Activated B cell treated with CpG ODN at 0.5 μM for 24 hours (primary cell): ENCODE data around the gene FANCI. TPM values are rescaled to one million over a fixed set of nuclear protein-coding genes. Genes with fewer than 3 reads are reported as not detected.

Experiments used
- ATAC-seq: fragments of 200-7000 bp; cut with Tn5 transposase; one replicate; pipeline ENCODE4 v1.10.0; 2021; ENCODE audit warnings: low read depth, mild to moderate bottlenecking, moderate library complexity
- CTCF ChIA-PET: fragments of 350-600 bp; sonication (Branson Sonifier 250); formaldehyde crosslinking; loops from one replicate; lab custom pipeline; 2021; ENCODE audit warnings: antibody characterized with exemption; lab: Charles Lee
- POLR2A ChIA-PET: fragments of 350-600 bp; sonication (Branson Sonifier 250); formaldehyde crosslinking; loops from one replicate; lab custom pipeline; 2021; ENCODE audit warnings: antibody characterized with exemption; lab: Charles Lee
- DNase-seq: peaks from one replicate; pipeline ENCODE4 v3.0.0; 2022
- H3K27ac Mint-ChIP-seq: one replicate; pipeline ENCODE4 v1.8.0; 2020; ENCODE audit warnings: mixed read lengths
- H3K27me3 Mint-ChIP-seq: one replicate; pipeline ENCODE4 v1.8.0; 2021; ENCODE audit warnings: mixed read lengths
- H3K36me3 Mint-ChIP-seq: one replicate; pipeline ENCODE4 v1.8.0; 2021; ENCODE audit warnings: low read depth, mixed read lengths
- H3K4me1 Mint-ChIP-seq: one replicate; pipeline ENCODE4 v1.8.0; 2021; ENCODE audit warnings: mixed read lengths
- H3K4me3 Mint-ChIP-seq: one replicate; pipeline ENCODE4 v1.8.0; 2020; ENCODE audit warnings: mild to moderate bottlenecking, mixed read lengths
- H3K9me3 Mint-ChIP-seq: one replicate; pipeline ENCODE4 v1.8.0; 2020; ENCODE audit warnings: mixed read lengths
- CTCF ChIP-seq: fragments of 200-600 bp; IDR thresholded peaks from one replicate; pipeline ENCODE4 v1.8.0; 2022; ENCODE audit warnings: antibody characterized with exemption, mild to moderate bottlenecking
- intact Hi-C: fragments of 100-400 bp; cut with micrococcal nuclease; formaldehyde crosslinking; loops from one replicate; pipeline ENCODE4 v1.15.1; 2024
- total RNA-seq: library from RNA; stranded (reverse); gene quantifications from 2 replicates; pipeline ENCODE4 v1.2.3, GENCODE V29; 2022

FANCI gene
- total RNA-seq, 1 donor from 2014 or later, result 16.6 TPM

GRCh38 chr15:89209057-89209456 lies 34.7 kb upstream of the FANCI start:
- ChIA-PET POLR2A (no interaction called here), CTCF (no interaction called here)
- intact Hi-C loops, result no loop called here
- TF ChIP-seq CTCF, result no peak
- Mint-ChIP-seq H3K27me3 (peaks cover 6% of the 10 kb centered on the region), H3K4me1 (peaks cover 6% of the 10 kb centered on the region), H3K9me3 (no peaks in the 10 kb centered on the region), H3K4me3 (no peak overlapping the region), H3K27ac (no peak overlapping the region), H3K36me3 (no peaks in the 10 kb centered on the region)
- no peak for DNase-seq
- ATAC-seq, result no peak

GRCh38 chr15:89211678-89212170 lies 32.1 kb upstream of the FANCI start:
- no peak for TF ChIP-seq CTCF
- no peak for ATAC-seq
- Mint-ChIP-seq H3K9me3 (no peaks in the 10 kb centered on the region), H3K4me1 (peaks cover 5% of the 10 kb centered on the region), H3K27me3 (peaks cover 6% of the 10 kb centered on the region), H3K27ac (no peak overlapping the region), H3K4me3 (no peak overlapping the region), H3K36me3 (no peaks in the 10 kb centered on the region)
- ChIA-PET CTCF (no interaction called here), POLR2A (no interaction called here)
- intact Hi-C loops, result no loop called here
- no peak for DNase-seq

GRCh38 chr15:89215627-89216026 lies 28.2 kb upstream of the FANCI start:
- DNase-seq, result no peak
- intact Hi-C loops, result no loop called here
- no peaks in the 10 kb centered on the region for H3K9me3 Mint-ChIP-seq
- peaks cover 3% of the 10 kb centered on the region for H3K27me3 Mint-ChIP-seq
- ATAC-seq, result no peak
- CTCF ChIA-PET, result no interaction called here
- no peak overlapping the region for H3K4me3 Mint-ChIP-seq
- no peaks in the 10 kb centered on the region for H3K4me1 Mint-ChIP-seq
- POLR2A ChIA-PET, result no interaction called here
- TF ChIP-seq CTCF, result no peak
- no peak overlapping the region for H3K27ac Mint-ChIP-seq
- no peaks in the 10 kb centered on the region for H3K36me3 Mint-ChIP-seq

GRCh38 chr15:89217031-89217430 lies 26.7 kb upstream of the FANCI start:
- H3K36me3 Mint-ChIP-seq, result no peaks in the 10 kb centered on the region
- H3K27ac Mint-ChIP-seq, result no peak overlapping the region
- TF ChIP-seq CTCF, result no peak
- DNase-seq (no peak), ATAC-seq (no peak)
- H3K4me3 Mint-ChIP-seq, result no peak overlapping the region
- POLR2A ChIA-PET, result no interaction called here
- intact Hi-C loops, result no loop called here
- peaks cover 3% of the 10 kb centered on the region for H3K27me3 Mint-ChIP-seq
- no peaks in the 10 kb centered on the region for H3K9me3 Mint-ChIP-seq
- CTCF ChIA-PET, result no interaction called here
- no peaks in the 10 kb centered on the region for H3K4me1 Mint-ChIP-seq

GRCh38 chr15:89217686-89218376 lies 25.9 kb upstream of the FANCI start:
- Mint-ChIP-seq H3K9me3 (no peaks in the 10 kb centered on the region), H3K36me3 (no peaks in the 10 kb centered on the region), H3K27ac (no peak overlapping the region), H3K27me3 (peaks cover 3% of the 10 kb centered on the region), H3K4me1 (no peaks in the 10 kb centered on the region), H3K4me3 (no peak overlapping the region)
- TF ChIP-seq CTCF, result no peak
- ChIA-PET CTCF (no interaction called here), POLR2A (no interaction called here)
- DNase-seq, result no peak
- no peak for ATAC-seq
- intact Hi-C loops, result no loop called here
